Measurements from ENCODE around the gene UTP18. TPM values are rescaled to one million over a fixed set of nuclear protein-coding genes. Genes with fewer than 3 reads are reported as not detected.
"Not testable (repeated sequence)": the region's sequence is repeated elsewhere in the genome, so short reads cannot be mapped to it uniquely, and the experiment has no call there.

UTP18 gene
- total RNA-seq, 1 experiment from 2014 or later, result 68.8 TPM

DNA sequence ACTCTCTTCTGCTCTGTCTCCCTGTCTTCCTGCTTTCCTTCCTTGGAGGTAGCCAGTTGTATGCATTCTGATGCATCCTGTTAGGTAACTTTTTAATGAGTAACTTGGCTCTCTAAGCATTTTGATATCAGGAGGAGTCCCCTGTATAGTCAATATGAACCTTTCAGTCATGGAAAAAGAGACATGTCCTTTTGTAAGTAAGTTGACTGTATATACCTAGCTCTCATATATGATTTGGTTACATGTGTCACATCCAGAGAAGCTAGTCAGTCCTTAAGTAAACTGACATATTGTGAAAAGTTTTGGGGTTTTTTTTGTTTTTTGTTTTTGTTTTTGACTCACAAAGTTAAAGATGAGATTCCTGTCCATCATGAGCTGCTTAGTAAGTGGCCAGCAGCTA lies 18.8 kb downstream of the UTP18 start (continued):
- no peak for TF ChIP-seq NR2C2 (CRISPR knock-in tag; IDR thresholded peaks at IDR 0.05)
- TF ChIP-seq, protein P1, sequence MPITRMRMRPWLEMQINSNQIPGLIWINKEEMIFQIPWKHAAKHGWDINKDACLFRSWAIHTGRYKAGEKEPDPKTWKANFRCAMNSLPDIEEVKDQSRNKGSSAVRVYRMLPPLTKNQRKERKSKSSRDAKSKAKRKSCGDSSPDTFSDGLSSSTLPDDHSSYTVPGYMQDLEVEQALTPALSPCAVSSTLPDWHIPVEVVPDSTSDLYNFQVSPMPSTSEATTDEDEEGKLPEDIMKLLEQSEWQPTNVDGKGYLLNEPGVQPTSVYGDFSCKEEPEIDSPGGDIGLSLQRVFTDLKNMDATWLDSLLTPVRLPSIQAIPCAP (CRISPR knock-in tag; IDR thresholded peaks at IDR 0.05), result no peak

DNA sequence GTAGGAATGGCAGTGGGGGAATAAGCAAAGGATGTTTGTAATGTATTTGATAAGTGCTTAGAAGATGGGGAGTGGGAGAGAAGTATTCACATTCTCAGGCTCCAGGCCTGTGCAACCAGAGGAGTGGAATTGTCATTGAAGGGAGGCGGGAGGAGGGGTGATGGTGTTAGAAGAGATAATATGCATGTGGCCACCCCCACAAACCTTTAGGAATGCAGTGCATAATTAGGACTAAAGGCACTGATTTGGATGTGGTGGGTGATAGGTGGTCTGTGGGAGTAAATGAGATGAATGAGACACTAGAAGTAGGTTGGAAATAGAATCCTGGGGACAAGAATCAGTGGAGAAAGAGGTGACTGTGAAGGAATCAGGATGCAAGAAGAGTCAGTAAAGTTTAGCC lies 27.1 kb downstream of the UTP18 start:
- ChIA-PET CTCF (interaction anchor here (1.5 kb wide), 1 partner anchor 12 kb away, joined by 4 read pairs; no protein-coding TSS in a partner anchor), POLR2A (no interaction called here)
- no peak for DNase-seq (ENCODE audit: low spot score)
- H3K36me3 Mint-ChIP-seq, result peaks cover 65% of the 10 kb centered on the region
- H3K4me3 Mint-ChIP-seq, result no peak overlapping the region
- ATAC-seq, result no peak
- TF ChIP-seq, protein P2, sequence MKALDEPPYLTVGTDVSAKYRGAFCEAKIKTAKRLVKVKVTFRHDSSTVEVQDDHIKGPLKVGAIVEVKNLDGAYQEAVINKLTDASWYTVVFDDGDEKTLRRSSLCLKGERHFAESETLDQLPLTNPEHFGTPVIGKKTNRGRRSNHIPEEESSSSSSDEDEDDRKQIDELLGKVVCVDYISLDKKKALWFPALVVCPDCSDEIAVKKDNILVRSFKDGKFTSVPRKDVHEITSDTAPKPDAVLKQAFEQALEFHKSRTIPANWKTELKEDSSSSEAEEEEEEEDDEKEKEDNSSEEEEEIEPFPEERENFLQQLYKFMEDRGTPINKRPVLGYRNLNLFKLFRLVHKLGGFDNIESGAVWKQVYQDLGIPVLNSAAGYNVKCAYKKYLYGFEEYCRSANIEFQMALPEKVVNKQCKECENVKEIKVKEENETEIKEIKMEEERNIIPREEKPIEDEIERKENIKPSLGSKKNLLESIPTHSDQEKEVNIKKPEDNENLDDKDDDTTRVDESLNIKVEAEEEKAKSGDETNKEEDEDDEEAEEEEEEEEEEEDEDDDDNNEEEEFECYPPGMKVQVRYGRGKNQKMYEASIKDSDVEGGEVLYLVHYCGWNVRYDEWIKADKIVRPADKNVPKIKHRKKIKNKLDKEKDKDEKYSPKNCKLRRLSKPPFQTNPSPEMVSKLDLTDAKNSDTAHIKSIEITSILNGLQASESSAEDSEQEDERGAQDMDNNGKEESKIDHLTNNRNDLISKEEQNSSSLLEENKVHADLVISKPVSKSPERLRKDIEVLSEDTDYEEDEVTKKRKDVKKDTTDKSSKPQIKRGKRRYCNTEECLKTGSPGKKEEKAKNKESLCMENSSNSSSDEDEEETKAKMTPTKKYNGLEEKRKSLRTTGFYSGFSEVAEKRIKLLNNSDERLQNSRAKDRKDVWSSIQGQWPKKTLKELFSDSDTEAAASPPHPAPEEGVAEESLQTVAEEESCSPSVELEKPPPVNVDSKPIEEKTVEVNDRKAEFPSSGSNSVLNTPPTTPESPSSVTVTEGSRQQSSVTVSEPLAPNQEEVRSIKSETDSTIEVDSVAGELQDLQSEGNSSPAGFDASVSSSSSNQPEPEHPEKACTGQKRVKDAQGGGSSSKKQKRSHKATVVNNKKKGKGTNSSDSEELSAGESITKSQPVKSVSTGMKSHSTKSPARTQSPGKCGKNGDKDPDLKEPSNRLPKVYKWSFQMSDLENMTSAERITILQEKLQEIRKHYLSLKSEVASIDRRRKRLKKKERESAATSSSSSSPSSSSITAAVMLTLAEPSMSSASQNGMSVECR (CRISPR knock-in tag; IDR thresholded peaks at IDR 0.05; ENCODE audit: borderline replicate concordance), result no peak
- TF ChIP-seq TEAD4 (CRISPR knock-in tag; IDR thresholded peaks at IDR 0.05) (no peak), GABPB1 (CRISPR knock-in tag; IDR thresholded peaks at IDR 0.05) (no peak), ZNF423 (CRISPR knock-in tag; IDR thresholded peaks at IDR 0.05) (no peak), JAZF1 (CRISPR knock-in tag; IDR thresholded peaks at IDR 0.05) (no peak)
- TF ChIP-seq, protein P3, sequence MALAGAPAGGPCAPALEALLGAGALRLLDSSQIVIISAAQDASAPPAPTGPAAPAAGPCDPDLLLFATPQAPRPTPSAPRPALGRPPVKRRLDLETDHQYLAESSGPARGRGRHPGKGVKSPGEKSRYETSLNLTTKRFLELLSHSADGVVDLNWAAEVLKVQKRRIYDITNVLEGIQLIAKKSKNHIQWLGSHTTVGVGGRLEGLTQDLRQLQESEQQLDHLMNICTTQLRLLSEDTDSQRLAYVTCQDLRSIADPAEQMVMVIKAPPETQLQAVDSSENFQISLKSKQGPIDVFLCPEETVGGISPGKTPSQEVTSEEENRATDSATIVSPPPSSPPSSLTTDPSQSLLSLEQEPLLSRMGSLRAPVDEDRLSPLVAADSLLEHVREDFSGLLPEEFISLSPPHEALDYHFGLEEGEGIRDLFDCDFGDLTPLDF (CRISPR knock-in tag; IDR thresholded peaks at IDR 0.05), result no peak
- TF ChIP-seq, protein P4, sequence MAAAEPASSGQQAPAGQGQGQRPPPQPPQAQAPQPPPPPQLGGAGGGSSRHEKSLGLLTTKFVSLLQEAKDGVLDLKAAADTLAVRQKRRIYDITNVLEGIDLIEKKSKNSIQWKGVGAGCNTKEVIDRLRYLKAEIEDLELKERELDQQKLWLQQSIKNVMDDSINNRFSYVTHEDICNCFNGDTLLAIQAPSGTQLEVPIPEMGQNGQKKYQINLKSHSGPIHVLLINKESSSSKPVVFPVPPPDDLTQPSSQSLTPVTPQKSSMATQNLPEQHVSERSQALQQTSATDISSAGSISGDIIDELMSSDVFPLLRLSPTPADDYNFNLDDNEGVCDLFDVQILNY (CRISPR knock-in tag; IDR thresholded peaks at IDR 0.05), result no peak
- TF ChIP-seq, protein P5, sequence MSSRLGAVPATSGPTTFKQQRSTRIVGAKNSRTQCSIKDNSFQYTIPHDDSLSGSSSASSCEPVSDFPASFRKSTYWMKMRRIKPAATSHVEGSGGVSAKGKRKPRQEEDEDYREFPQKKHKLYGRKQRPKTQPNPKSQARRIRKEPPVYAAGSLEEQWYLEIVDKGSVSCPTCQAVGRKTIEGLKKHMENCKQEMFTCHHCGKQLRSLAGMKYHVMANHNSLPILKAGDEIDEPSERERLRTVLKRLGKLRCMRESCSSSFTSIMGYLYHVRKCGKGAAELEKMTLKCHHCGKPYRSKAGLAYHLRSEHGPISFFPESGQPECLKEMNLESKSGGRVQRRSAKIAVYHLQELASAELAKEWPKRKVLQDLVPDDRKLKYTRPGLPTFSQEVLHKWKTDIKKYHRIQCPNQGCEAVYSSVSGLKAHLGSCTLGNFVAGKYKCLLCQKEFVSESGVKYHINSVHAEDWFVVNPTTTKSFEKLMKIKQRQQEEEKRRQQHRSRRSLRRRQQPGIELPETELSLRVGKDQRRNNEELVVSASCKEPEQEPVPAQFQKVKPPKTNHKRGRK (CRISPR knock-in tag; IDR thresholded peaks at IDR 0.05; ENCODE audit: borderline replicate concordance), result no peak
- H3K4me1 Mint-ChIP-seq, result peaks cover 7% of the 10 kb centered on the region; the same call in 1 of the 2 replicates
- no peaks in the 10 kb centered on the region for H3K9me3 Mint-ChIP-seq
- no peak overlapping the region for H3K27ac Mint-ChIP-seq
- no peaks in the 10 kb centered on the region for H3K27me3 Mint-ChIP-seq (ENCODE audit: low read depth)

DNA sequence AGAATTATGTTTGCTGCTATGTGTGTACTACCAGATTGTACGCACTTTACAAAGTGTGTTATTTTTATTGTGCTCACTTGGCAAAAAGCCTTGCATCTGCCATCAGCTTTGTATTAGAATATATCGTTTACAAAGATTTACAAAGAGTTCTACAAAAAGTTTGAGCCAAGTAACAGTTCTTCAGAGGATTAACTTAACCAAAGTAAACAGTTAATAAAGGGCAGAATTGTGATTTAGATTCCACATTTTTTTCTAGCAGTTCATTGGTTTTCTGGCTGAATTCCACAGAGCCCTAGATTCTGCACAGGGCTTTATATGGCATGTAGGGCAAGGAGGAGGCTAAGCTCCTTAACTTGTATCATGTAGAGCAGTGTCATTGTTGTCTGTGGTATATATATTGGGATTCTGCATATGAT lies 29.4 kb downstream of the UTP18 start:
- Mint-ChIP-seq H3K27ac (no peak overlapping the region), H3K4me1 (peaks cover 7% of the 10 kb centered on the region; the same call in 1 of the 2 replicates), H3K27me3 (ENCODE audit: low read depth) (no peaks in the 10 kb centered on the region), H3K4me3 (no peak overlapping the region), H3K9me3 (no peaks in the 10 kb centered on the region), H3K36me3 (peaks cover 80% of the 10 kb centered on the region)
- no peak for ATAC-seq
- CTCF ChIA-PET, result no interaction called here
- TF ChIP-seq, protein P6, sequence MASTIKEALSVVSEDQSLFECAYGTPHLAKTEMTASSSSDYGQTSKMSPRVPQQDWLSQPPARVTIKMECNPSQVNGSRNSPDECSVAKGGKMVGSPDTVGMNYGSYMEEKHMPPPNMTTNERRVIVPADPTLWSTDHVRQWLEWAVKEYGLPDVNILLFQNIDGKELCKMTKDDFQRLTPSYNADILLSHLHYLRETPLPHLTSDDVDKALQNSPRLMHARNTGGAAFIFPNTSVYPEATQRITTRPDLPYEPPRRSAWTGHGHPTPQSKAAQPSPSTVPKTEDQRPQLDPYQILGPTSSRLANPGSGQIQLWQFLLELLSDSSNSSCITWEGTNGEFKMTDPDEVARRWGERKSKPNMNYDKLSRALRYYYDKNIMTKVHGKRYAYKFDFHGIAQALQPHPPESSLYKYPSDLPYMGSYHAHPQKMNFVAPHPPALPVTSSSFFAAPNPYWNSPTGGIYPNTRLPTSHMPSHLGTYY (CRISPR knock-in tag; IDR thresholded peaks at IDR 0.05), result no peak
- no peak for TF ChIP-seq NR2C2 (CRISPR knock-in tag; IDR thresholded peaks at IDR 0.05)
- no peak for TF ChIP-seq NFATC4 (CRISPR knock-in tag; IDR thresholded peaks at IDR 0.05)
- TF ChIP-seq HMGA2 (CRISPR knock-in tag; IDR thresholded peaks at IDR 0.05), result no peak
- no peak for TF ChIP-seq KAT7 (CRISPR knock-in tag; IDR thresholded peaks at IDR 0.05; ENCODE audit: borderline replicate concordance)
- no peak for TF ChIP-seq ZNF138 (CRISPR knock-in tag; conservative IDR thresholded peaks at IDR 0.05)
- no peak for TF ChIP-seq ZNF263 (CRISPR knock-in tag; IDR thresholded peaks at IDR 0.05; ENCODE audit: low read depth)
- POLR2A ChIA-PET, result no interaction called here
- DNase-seq (ENCODE audit: low spot score), result no peak

DNA sequence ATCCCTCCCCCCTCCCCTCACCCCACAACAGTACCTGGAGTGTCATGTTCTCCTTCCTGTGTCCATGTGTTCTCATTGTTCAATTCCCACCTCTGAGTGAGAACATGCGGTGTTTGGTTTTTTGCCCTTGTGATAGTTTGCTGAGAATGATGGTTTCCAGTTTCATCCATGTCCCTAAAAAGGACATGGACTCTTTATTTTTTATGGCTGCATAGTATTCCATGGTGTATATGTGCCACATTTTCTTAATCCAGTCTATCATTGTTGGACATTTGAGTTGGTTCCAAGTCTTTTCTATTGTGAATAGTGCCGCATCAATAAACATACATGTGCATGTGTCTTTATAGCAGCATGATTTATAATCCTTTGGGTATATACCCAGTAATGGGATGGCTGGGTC lies 34.0 kb downstream of the UTP18 start:
- H3K4me1 Mint-ChIP-seq; H3K27ac Mint-ChIP-seq; H3K27me3 Mint-ChIP-seq (ENCODE audit: low read depth); H3K9me3 Mint-ChIP-seq; POLR2A ChIA-PET; ATAC-seq; H3K4me3 Mint-ChIP-seq; DNase-seq (ENCODE audit: low spot score); CTCF ChIA-PET: not testable (repeated sequence)
- peaks cover 51% of the 10 kb centered on the region for H3K36me3 Mint-ChIP-seq
